Right atrium auricular region (tissue), 2 donors: ENCODE measurements around the gene PITX1. TPM values are rescaled to one million over a fixed set of nuclear protein-coding genes. Genes with fewer than 3 reads are reported as not detected.

Experiments
- DNase-seq: peaks from one replicate; pipeline ENCODE4 v3.0.0-alpha.2; 2019; ENCODE audit warnings: low spot score
- H3K27ac ChIP-seq, 2 donors: fragments of 200-600 bp; sonication (generic); 1 replicate in 1 of 2; 2 replicates in 1 of 2; pipeline ENCODE4 v1.5.1; 2016 to 2019
- H3K27me3 ChIP-seq, 2 donors: fragments of 200-600 bp; sonication (generic); one replicate each; pipeline versions ENCODE4 v1.5.1 to v1.6.0; 2017 to 2019
- H3K36me3 ChIP-seq: fragments of 200-600 bp; sonication (generic); one replicate; pipeline ENCODE4 v1.5.1; 2016
- H3K4me1 ChIP-seq, 2 donors: fragments of 200-600 bp; sonication (generic); one replicate each; pipeline versions ENCODE4 v1.5.1 to v1.6.0; 2017 to 2019
- H3K4me3 ChIP-seq, 2 donors: fragments of 200-600 bp; sonication (generic); 1 replicate in 1 of 2; 2 replicates in 1 of 2; pipeline ENCODE4 v1.5.1; 2017 to 2019; ENCODE audit warnings: mild to moderate bottlenecking in 1 of 2, moderate library complexity in 1 of 2
- H3K9me3 ChIP-seq, 2 donors: fragments of 200-600 bp; sonication (generic); one replicate each; pipeline ENCODE4 v1.5.1; 2019
- CTCF ChIP-seq, 2 donors: fragments of 200-600 bp; sonication (generic); IDR thresholded peaks; one replicate each; pipeline ENCODE4 v1.5.1; 2019; ENCODE audit warnings: antibody characterized with exemption in 2 of 2
- total RNA-seq, 2 donors: library from RNA; depleted of rRNA; stranded (reverse); fragments of >200 nt; gene quantifications; one replicate each; pipeline ENCODE4 v1.1.0, GENCODE V29; 2016

PITX1 gene
- total RNA-seq, 2 donors from 2014 or later, result not detected

GRCh38 chr5:134982230-134982629 is 51.8 kb downstream of the PITX1 start:
- H3K4me3 ChIP-seq, result no peak overlapping the region
- DNase-seq, result no peak
- TF ChIP-seq CTCF (IDR thresholded peaks at IDR 0.05), result no peak
- H3K9me3 ChIP-seq, result peaks cover 0 to 54% of the 10 kb centered on the region in 2 donors
- no peaks in the 10 kb centered on the region for H3K36me3 ChIP-seq
- H3K4me1 ChIP-seq, result no peaks in the 10 kb centered on the region
- no peak overlapping the region for H3K27ac ChIP-seq
- no peaks in the 10 kb centered on the region for H3K27me3 ChIP-seq

- TF ChIP-seq CTCF (IDR thresholded peaks at IDR 0.05), result no peak
- Histone ChIP-seq H3K27ac (no peak overlapping the region), H3K36me3 (no peaks in the 10 kb centered on the region), H3K4me1 (no peaks in the 10 kb centered on the region), H3K27me3 (no peaks in the 10 kb centered on the region), H3K4me3 (no peak overlapping the region), H3K9me3 (peaks cover 0 to 62% of the 10 kb centered on the region in 2 donors)
- DNase-seq, result no peak
Observed at GRCh38 chr5:134979416-134979815, 54.6 kb downstream of the PITX1 start.

Other genes starting within 250 kb of the PITX1 start
- 10 to 100 TPM; 33.7 to 34.9 TPM for gene C5orf24, start 188.3 kb downstream of the PITX1 start, total RNA-seq
- 10 to 100 TPM; 65.6 to 98.1 TPM for gene TXNDC15, start 159.9 kb downstream of the PITX1 start, total RNA-seq
- gene PCBD2, start 129.1 kb downstream of the PITX1 start, total RNA-seq, result 10 to 100 TPM; 10.9 to 19.1 TPM
- gene CATSPER3, start 66.3 kb downstream of the PITX1 start, total RNA-seq, result under 1 TPM; 0.39 to 0.44 TPM